ENCODE data around the gene MICB. TPM values are rescaled to one million over a fixed set of nuclear protein-coding genes. Genes with fewer than 3 reads are reported as not detected.
"Not testable (repeated sequence)": the region's sequence is repeated elsewhere in the genome, so short reads cannot be mapped to it uniquely, and the experiment has no call there.

Gene MICB
- polyA plus RNA-seq (ENCODE audit: insufficient read depth in 1 of 5, insufficient read length in 5 of 5, low replicate concordance in 1 of 5) = 1 to 10 TPM in 4 of 5 donors, under 1 TPM in 1; 0.75 to 3.3 (median 1.8) TPM
- long read RNA-seq, donor 1, partial matches to known transcripts = 0 of 1 reads
- long read RNA-seq, donor 1, other reads (novel, unspliced or antisense) = 0 of 1 reads
- long read RNA-seq, donor 2, partial matches to known transcripts = 291 of 436 reads
- long read RNA-seq, donor 2, other reads (novel, unspliced or antisense) = 145 of 436 reads
- long read RNA-seq, donor 3 = 0 reads
- long read RNA-seq, donor 4 = 0 reads
- long read RNA-seq, donor 5 = 0 reads
- long read RNA-seq, donor 6 = 0 reads
- long read RNA-seq, donor 7 = 0 reads
- long read RNA-seq, donor 8, partial matches to known transcripts = 0 of 1 reads
- long read RNA-seq, donor 8, other reads (novel, unspliced or antisense) = 0 of 1 reads

GRCh38 chr6:31497531-31498476 is at the start of gene MICB:
MICB (plus strand) TSS chr6:31498145; CDS start chr6:31498194, 49 bp downstream.
- DNase-seq = peak; percentile 21 to 23

DNA sequence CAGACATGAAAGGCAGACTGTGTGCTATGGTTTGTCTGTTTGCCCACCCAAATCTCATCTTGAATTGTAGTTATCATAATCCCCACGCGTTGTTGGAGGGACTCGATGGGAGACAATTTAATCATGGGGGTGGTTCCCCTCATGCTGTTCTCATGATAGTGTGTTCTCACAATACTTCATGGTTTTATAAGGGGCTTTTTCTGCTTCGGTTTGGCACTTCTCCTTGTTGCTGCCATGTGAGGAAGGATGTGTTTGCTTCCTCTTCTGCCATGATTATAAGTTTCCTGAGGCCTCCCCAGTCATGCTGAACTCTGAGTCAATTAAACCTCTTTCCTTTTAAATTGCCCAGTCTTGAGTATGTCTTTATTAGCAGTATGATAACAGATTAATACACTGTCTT is 47.2 kb upstream of the MICB start:
- no peak for DNase-seq

- DNase-seq = no peak
Measured at GRCh38 chr6:31452859-31453258, 45.1 kb upstream of the MICB start.

GRCh38 chr6:31453259-31453658 is 44.7 kb upstream of the MICB start:
- no peak for DNase-seq

DNA sequence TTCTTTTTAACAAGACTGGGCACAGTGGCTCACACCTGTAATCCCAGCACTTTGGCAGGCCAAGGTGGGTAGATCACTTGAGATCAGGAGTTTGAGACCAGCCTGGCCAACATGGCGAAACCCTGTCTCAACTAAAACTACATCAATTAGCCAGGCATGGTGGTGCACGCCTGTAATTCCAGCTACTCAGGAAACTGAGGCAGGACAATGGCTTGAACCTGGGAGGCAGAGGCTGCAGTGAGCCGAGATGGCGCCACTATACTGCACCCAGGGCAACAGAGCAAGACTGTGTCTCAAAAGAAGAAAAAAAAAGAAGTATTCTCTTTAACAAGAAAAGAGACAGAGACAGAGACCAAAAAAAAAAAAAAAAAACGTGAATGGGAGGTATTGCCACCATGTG is 38.1 kb upstream of the MICB start:
- DNase-seq = not testable (repeated sequence)

GRCh38 chr6:31460361-31461025 is 37.5 kb upstream of the MICB start:
- no peak for DNase-seq

- DNase-seq = no peak
Measured at GRCh38 chr6:31462026-31462963, 35.6 kb upstream of the MICB start.

- DNase-seq = peak; percentile 49 to 61
Measured at GRCh38 chr6:31462964-31463870, 34.7 kb upstream of the MICB start.

DNA sequence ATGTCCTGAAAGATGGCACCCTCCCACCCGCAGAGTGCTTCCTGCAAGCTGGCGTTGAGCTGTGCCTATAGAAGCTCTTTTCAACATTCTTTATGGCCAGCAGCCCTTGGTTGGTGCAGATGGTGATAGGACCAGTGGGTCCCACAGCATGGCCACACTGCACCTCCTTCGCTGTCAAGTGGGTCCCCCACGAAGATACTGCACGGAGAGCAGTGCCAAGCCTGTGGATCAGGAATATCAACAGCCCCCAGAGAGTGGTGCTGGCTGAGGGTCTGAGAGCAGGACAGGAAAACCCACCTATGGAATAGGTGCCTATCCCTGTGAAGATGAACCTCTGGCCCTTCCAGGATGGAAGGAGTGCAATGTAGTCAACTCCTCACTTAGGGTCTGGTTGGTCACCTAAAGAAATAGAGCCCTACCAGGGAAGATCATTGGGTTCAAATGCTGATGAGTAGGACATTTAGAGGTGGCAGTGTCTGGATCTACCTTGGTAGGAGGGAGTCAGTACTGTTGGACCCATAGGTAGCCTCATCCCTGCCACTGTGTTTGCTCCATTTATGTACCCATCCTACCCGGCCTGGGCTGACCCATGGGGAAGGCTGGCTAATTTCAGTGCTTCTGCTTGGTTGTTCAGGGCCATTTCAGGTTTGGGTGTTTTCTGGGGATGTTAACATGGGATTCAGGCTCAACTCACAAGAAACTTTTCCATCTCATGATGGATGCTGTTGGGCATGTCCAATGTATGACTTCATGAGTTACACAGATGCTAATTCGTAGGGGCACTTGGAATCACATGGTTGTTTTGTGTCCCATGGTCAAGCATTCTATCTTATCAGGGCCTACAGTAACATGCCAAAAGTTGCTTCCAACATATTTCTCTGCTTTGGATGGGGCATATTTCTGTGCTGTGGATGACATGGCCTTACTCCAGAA is 33.4 kb upstream of the MICB start:
- no peak for DNase-seq

GRCh38 chr6:31465185-31465536 is 32.8 kb upstream of the MICB start:
- no peak for DNase-seq

DNA sequence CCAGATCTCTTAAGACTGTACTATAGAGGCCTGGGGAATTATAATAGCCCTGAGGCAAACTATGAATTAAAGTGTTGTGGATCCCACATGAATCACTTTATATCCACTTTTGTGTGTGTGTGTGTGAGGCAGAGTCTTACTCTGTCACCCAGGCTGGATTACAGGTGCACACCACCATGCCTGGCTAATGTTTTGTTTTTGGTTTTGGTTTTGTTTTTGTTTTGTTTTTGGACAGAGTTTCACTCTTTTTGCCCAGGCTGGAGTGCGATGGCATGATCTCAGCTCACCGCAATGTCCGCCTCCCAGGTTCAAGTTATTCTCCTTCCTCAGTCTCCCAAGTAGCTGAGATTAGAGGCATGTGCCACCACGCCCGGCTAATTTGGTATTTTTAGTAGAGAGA is 32.2 kb upstream of the MICB start:
- no peak for DNase-seq

DNA sequence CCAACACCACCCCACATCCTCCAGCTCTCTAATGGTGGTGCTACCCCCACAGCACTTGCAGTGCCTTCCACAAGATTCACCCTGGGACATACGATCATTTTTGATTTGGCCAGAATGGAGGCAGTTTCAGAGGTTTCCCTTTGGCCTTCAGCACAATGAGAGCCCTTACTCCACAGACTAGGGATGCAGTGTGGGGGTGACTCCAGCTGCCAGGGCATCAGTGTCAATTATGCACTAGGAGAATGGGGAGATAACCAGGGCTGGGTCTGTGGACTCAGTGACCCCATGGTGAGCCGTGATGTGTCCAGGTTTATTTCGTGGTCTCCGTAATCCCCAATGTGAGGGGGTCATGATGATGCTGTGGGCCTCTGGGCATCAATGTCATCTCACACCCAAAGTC is 31.5 kb upstream of the MICB start:
- no peak for DNase-seq

GRCh38 chr6:31467151-31467550 is 30.8 kb upstream of the MICB start:
- DNase-seq = no peak

GRCh38 chr6:31468311-31468710 is 29.6 kb upstream of the MICB start:
- DNase-seq = no peak

DNA sequence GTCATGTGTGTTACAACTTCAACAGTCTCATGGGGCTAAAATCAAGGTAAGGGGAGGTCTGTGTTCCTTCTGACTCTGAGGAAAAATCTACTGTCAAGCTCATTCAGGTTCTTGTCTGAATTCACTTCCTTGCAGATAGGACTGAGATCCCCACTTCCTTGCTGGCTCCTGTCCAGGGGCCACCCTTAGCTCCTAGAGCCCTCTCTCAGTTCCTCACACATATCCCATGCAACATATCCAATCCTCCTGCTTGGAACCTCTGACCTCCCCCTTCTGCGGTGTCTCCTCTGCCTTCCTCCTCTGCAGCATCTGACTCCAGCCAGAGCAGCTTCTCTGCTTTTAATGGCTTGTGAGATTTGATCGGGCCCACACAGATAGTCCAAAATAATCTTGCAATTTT is 27.1 kb upstream of the MICB start:
- no peak for DNase-seq

DNA sequence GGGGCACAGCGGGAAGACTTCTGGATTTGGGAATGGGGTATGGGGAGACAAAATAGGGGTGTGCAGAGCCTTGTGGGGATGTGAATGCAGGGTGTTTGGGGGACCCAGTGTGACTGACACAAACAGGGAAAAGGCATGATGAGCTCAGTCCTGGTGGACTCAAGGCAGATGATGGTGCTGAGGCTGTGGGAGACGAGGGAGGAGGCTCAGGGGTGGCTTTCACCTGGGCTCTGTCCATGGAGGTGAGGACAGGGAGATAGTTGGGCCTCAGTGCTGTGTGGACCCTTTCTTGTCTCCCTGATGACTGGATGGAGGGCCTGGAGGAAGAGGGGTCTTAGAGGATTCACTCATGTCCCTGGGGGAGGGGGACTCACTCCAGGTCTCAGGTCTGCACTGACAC is 26.2 kb upstream of the MICB start:
- DNase-seq = no peak

DNA sequence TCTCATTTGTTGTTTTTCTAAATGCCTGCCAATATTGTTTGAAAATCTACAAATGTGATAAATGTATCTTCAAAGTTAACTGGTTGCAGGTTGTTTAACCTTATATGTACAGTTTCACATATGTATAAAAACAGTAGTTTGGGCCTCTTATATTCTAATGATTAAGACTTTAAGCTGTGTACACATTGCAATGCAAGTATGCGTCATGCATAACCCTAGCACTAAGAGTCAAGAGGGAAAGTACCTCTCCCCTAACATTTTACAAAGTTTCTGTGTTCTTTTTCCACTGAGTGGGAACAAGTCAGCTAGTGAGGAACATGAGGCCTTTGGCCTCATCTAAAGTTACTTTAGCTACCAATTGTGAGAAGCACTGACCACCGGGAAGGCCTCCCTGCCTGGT is 25.7 kb upstream of the MICB start:
- no peak for DNase-seq

DNA sequence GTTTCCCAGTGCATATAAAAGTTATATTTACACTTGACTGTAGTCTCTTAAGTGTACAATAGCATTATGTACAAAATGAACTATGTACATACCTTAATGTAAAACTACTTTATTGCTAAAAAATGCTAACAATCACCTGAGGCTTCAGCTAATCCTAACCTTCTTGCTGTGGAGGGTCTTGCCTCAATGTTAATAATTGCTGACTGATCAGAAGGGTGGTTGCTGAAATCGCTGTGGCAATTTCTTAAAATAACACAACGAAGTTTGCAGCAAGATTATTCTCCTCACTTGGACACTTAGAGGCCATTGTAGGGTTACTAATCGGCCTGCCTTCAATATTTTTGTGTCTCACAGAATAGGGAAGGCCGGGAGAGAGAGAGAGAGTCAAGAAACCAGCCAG is 24.7 kb upstream of the MICB start:
- no peak for DNase-seq

Measured in right lung (tissue), 10 donors.